Embryonic facial prominence (tissue), 1 donor: ENCODE results near the gene CHSY1.
"Not testable (repeated sequence)": the region's sequence is repeated elsewhere in the genome, so short reads cannot be mapped to it uniquely, and the experiment has no call there.

Experiments used
- DNase-seq: peaks from one replicate; pipeline ENCODE4 v3.0.0-alpha.2; 2016; ENCODE audit errors: extremely low spot score

Gene CHSY1

GRCh38 chr15:101135532-101136166, 116.2 kb downstream of the CHSY1 start:
- DNase-seq: no peak

GRCh38 chr15:101134780-101135179, 117.1 kb downstream of the CHSY1 start:
- no peak for DNase-seq

- DNase-seq: no peak
These were observed 118.0 kb downstream of the CHSY1 start for GRCh38 chr15:101133751-101134261.

GRCh38 chr15:101133181-101133460, 118.7 kb downstream of the CHSY1 start:
- no peak for DNase-seq

GRCh38 chr15:101132390-101133180, 119.3 kb downstream of the CHSY1 start:
- DNase-seq: no peak

GRCh38 chr15:101131489-101132389, 120.1 kb downstream of the CHSY1 start:
- no peak for DNase-seq

- DNase-seq: no peak
These were observed 121.9 kb downstream of the CHSY1 start for GRCh38 chr15:101129851-101130380.

- DNase-seq: no peak
These were observed 123.4 kb downstream of the CHSY1 start for GRCh38 chr15:101128221-101129015.

GRCh38 chr15:101127506-101128076, 124.3 kb downstream of the CHSY1 start:
- DNase-seq: peak; percentile 79

GRCh38 chr15:101126618-101127505, 125.0 kb downstream of the CHSY1 start:
- DNase-seq: no peak

- DNase-seq: not testable (repeated sequence)
These were observed 125.9 kb downstream of the CHSY1 start for GRCh38 chr15:101125881-101126428.
